AG08395 (cell line): Measurements from ENCODE around the gene KRTAP20-2.

Experiments
- DNase-seq: peaks from one replicate; pipeline ENCODE4 v3.0.0; 2012; ENCODE audit warnings: mixed read lengths, low spot score

KRTAP20-2 gene

GRCh38 chr21:30634906-30635305 lies at the start of gene KRTAP20-2:
Gene KRTAP20-2, plus strand, starts transcription at chr21:30635206. Its CDS starts 58 bp downstream, at chr21:30635264.
- no peak for DNase-seq

- no peak for DNase-seq
Measured at GRCh38 chr21:30590297-30590696, 44.7 kb upstream of the KRTAP20-2 start, which contains the start of gene KRTAP22-2. Gene KRTAP22-2, minus strand, starts transcription at chr21:30590397.

DNA sequence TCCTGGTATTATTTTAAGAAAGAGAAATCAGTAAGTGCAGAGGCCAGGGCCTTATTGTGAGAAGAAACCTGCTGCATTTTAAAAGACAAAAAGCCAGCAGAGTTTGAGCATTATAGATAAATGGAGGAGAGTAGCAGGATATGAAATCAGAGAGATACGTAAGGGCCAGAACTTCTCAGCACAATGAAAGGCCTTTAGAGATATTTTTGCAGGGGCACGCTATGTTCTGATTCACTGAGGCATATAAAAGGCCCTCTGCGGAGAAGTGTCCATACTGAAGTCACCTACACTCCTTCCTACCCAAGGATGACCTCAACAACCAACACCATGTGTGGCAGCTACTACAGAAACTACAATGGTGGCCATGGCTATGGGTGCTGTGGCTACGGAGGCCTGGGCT lies 42.9 kb upstream of the KRTAP20-2 start, which contains the start of gene KRTAP6-3:
KRTAP6-3 (plus strand) TSS at position 301 of the 400 bp plus-strand sequence; CDS start at position 307, 6 bp downstream.
- DNase-seq, result no peak

- DNase-seq, result no peak
Measured at GRCh38 chr21:30598802-30599201, 36.2 kb upstream of the KRTAP20-2 start, which contains the start of gene KRTAP6-2. Gene KRTAP6-2, minus strand, starts transcription at chr21:30598902. Its CDS starts 28 bp downstream, at chr21:30598874.

GRCh38 chr21:30600787-30601186 lies 34.2 kb upstream of the KRTAP20-2 start, which contains the start of gene KRTAP22-1:
Gene KRTAP22-1, plus strand, starts transcription at chr21:30601087.
- no peak for DNase-seq

DNA sequence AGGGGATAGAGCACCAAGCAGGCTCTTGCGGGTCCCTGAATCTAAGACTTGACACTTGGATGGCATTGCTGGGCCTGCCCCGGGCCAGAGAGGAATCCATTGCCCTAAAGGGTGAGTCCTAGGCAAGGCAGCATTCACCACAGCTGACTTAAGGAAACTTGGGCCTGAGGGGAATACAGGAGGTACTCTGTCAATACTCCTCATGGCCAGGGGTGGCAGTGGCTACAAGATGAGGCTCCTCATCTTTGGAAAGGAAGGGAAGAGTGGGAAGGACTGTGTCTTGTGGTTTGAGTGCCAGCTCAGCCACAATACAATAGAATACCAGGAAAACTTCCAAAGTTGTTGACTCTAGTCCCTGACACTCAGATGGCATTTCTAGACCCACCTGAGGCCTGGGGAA lies 29.0 kb upstream of the KRTAP20-2 start:
- DNase-seq, result no peak

DNA sequence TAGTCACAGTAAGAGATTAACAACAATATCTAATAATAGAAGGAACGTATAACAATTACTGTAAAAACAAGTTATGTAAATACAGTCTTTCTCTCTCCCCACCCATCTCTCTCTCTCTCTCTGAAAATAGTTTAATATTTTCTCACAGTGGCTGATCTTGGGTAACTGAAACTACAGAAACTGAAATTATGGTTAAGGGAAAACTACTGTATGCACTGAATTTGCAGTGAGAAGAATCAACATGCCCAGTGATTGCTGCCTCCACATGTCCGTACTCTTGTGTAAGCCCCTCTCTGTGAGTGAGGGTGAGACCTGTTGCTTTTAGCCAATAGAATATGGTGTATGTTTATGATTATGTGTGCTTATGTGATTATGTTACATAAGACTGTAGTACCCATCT lies 22.9 kb upstream of the KRTAP20-2 start:
- no peak for DNase-seq

GRCh38 chr21:30613836-30614235 lies 21.2 kb upstream of the KRTAP20-2 start, which contains the start of gene KRTAP6-1:
Gene KRTAP6-1, minus strand, starts transcription at chr21:30613930. Its CDS starts 26 bp downstream, at chr21:30613904.
- DNase-seq, result no peak

DNA sequence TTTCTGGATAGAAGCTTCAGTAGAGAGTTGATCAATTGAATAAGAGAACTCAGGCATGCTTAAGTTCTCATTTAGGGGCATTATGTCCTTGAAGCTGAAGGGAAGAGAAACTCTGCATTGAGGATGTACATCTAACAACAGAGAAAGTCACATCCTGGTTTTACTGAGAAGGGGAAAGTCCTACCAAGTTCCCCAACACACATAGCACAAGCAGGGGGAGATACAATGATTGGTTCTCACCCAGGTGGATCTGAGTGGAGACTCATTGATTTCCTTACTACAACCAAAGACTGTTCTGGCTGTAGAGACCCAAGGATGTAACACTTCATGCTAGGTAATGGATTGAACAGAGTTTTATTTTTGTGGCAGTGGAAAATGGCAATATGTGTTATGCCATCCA lies 19.8 kb upstream of the KRTAP20-2 start:
- DNase-seq, result no peak

DNA sequence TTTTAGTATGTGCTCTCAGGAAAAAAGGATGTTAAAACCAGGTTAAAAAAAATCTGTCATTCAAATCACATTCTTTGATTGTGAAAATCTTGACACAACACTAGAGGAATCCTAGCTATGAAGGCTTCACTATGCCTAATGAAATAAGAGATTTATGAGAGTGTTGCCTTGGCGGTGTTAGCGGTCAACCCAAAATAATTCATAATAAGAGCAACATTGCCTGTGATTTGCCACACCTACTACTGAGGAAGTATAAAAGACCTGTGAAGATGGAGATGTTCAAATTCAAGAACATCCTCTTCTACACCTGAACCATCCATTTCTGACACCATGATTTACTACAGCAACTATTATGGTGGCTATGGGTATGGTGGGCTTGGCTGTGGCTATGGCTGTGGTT lies 18.9 kb upstream of the KRTAP20-2 start, which contains the start of gene KRTAP20-1:
KRTAP20-1 (plus strand) TSS at position 301 of the 400 bp plus-strand sequence; CDS start at position 331, 30 bp downstream.
- DNase-seq, result no peak

DNA sequence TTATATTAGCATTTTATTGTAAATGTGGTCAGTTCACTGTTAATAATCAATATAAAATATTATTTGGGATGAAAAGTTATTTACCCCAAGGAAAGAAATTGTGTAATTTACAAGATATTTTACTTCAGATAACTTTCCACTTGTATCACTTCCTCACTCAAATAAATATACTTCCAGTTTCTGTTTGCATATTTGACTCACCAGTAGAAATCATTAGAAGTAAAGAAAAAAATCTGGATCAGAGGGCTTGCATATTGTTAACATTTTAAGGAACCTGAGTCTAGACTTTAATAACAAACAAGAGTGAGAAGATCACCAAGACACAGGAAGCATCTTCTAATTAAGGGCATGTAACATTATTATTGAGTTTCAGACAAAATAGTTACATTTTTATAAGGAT lies 14.9 kb upstream of the KRTAP20-2 start:
- DNase-seq, result no peak

- DNase-seq, result no peak
Measured at GRCh38 chr21:30620522-30620921, 14.5 kb upstream of the KRTAP20-2 start, which contains the start of gene KRTAP20-4. Gene KRTAP20-4, plus strand, starts transcription at chr21:30620627.

GRCh38 chr21:30623362-30623761 lies 11.6 kb upstream of the KRTAP20-2 start:
- DNase-seq, result no peak

DNA sequence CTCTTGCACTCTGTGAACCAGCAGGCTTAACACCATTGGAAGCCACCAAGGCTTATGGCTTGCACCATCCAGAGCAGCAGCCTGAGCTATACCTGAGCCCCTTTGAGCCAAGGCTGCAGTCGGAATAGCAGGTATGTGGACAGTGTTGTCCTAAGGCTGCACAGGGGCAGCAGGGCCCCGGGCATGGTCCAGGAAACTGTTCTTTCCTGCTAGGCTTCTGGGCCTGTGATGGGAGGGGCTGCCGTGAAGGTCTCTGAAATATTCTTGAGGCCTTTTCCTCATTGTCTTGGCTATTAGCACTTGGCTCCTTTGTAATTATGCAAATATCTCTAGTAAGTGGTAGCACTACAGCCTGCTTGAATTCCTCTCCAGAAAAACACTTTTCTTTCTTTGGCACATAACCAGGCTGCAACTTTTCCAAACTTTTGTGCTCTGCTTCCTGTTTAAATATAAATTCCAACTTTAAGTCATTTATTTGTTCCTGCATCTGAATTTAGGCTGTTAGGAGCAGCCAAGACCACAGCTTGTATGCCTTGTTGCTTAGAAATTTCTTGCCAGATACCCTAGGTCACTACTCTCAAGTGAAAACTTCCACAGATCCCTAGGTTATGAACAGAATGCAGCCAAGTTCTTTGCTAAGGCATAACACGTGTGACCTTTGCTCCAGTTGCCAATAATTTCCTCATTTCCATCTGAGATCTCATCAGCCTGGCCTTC lies 9.4 kb upstream of the KRTAP20-2 start:
- DNase-seq, result no peak

- no peak for DNase-seq
Measured at GRCh38 chr21:30628109-30628508, 6.9 kb upstream of the KRTAP20-2 start.

GRCh38 chr21:30629200-30629599 lies 5.8 kb upstream of the KRTAP20-2 start:
- DNase-seq, result no peak

DNA sequence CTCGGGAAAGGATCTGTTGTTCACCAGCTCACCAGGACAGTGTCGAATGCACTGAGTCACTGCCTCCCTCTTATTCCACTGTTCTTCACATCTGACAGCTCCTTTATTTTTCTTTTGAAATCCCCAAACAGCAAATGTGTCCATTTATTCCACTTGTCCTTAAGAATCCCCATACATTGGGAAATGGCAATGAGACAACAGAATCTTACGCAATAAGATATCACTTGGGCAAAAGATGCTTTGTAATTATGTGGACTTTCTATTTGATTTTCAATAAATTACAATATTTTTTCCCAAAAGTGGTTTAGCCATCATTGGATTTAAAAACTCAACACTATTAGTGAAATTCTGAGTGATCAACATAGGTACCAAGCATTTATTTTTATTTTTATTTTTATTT lies 3.7 kb downstream of the KRTAP20-2 start:
- no peak for DNase-seq

- no peak for DNase-seq
Measured at GRCh38 chr21:30642564-30642963, 7.6 kb downstream of the KRTAP20-2 start, which contains the start of gene KRTAP20-3. Gene KRTAP20-3, plus strand, starts transcription at chr21:30642864.

DNA sequence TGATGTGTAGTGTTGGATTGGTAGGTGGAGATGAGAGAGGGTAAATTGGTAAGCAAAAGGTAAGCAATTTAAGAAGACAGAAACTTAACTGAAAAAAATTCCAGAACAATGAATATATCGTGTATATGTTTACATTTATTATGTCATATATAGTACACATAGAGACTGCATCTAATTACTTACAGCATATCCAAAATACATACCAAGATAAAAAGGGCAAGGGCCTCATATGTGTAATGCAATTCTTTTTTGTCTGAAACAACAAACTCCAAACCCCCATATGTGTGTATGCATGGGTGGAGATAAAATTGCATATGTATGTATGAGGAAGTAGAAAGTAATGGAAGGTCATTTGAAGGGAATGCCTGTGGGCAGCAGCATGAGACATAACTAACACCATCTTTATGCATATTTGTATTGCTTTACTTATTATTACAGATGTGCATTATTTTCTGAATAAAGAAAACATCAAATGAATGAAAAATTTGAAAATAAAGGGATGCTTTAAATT lies 12.0 kb downstream of the KRTAP20-2 start:
- DNase-seq, result no peak

- DNase-seq, result no peak
Measured at GRCh38 chr21:30652891-30653290, 17.9 kb downstream of the KRTAP20-2 start.

- no peak for DNase-seq
Measured at GRCh38 chr21:30668776-30669175, 33.8 kb downstream of the KRTAP20-2 start.

- no peak for DNase-seq
Measured at GRCh38 chr21:30672985-30673650, 38.1 kb downstream of the KRTAP20-2 start.

GRCh38 chr21:30674312-30674711 lies 39.3 kb downstream of the KRTAP20-2 start:
- no peak for DNase-seq
